ENCODE results near the gene FAM9C.

FAM9C gene

DNA sequence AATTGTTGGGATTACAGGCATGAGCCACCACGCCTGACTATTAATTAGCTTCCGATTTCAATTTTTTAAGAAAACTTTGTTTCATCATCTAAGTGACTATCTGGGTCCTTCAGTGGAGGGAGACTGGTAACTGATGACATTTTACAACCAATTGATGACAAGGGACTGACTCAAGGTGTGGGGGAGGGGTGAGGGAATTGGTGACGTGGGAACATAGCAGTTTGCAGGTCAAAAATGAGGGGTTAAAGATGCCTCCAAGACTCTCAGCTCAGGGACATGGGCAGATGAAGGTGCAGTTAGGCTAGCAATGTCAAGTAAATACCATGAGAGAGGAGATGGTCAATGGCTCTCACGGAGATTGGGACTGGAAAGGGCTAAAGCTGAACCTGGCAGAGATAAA lies 5.7 kb upstream of the FAM9C start:
- Histone ChIP-seq H3K36me3 (ENCODE audit: control insufficient read depth, insufficient read depth, low read length) (no peaks in the 10 kb centered on the region), H3K4me3 (ENCODE audit: low read length) (no peak overlapping the region), H3K27me3 (ENCODE audit: control insufficient read depth, insufficient read depth, low read length) (no peaks in the 10 kb centered on the region), H3K9ac (ENCODE audit: low read length) (no peak overlapping the region), H3K4me1 (ENCODE audit: control insufficient read depth, insufficient read depth, low read length) (no peaks in the 10 kb centered on the region), H3K9me3 (ENCODE audit: control insufficient read depth, low read length) (no peaks in the 10 kb centered on the region)

DNA sequence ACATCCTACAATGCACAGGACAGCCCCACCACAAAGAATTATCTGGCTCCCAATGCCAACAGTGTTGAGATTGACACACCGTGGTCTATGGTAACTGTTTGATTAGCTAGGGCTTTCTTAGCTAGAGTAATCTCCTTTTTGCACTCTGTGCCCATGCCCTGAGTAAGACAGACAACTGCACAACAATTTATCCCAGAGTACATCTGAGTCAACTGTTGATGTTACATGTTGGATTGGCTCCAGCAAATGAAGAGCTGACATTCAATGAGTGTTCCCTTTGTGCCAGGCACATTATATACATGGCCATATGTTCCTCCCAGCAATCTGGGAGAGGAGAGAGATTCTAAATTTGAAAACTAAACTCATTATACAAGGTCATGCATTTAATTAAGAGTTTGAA lies 3.9 kb upstream of the FAM9C start:
- Histone ChIP-seq H3K4me1 (ENCODE audit: control insufficient read depth, insufficient read depth, low read length) (no peaks in the 10 kb centered on the region), H3K27me3 (ENCODE audit: control insufficient read depth, insufficient read depth, low read length) (no peaks in the 10 kb centered on the region), H3K9me3 (ENCODE audit: control insufficient read depth, low read length) (no peaks in the 10 kb centered on the region), H3K36me3 (ENCODE audit: control insufficient read depth, insufficient read depth, low read length) (no peaks in the 10 kb centered on the region), H3K4me3 (ENCODE audit: low read length) (no peak overlapping the region), H3K9ac (ENCODE audit: low read length) (no peak overlapping the region)

DNA sequence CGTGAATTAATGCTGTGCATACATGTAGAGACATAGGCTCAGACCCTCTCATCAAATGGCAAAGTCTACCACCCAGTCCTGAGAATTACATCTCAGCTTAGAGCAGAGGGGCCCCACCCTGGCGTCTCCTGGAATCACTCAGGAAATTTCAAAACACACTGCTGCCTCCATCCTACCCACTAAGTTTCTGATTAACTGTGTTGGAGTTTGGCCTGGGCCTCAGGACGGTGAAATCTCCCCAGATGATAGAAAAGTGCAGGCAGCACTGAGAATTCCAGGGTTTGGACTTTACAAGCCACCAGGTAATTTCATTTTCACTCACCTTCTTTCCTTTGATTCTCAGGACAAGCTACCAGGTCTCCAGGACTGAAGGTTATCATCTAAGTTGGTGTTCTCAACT lies 3.3 kb upstream of the FAM9C start:
- Histone ChIP-seq H3K27me3 (ENCODE audit: control insufficient read depth, insufficient read depth, low read length) (no peaks in the 10 kb centered on the region), H3K4me1 (ENCODE audit: control insufficient read depth, insufficient read depth, low read length) (no peaks in the 10 kb centered on the region), H3K36me3 (ENCODE audit: control insufficient read depth, insufficient read depth, low read length) (no peaks in the 10 kb centered on the region), H3K9ac (ENCODE audit: low read length) (no peak overlapping the region), H3K4me3 (ENCODE audit: low read length) (no peak overlapping the region), H3K9me3 (ENCODE audit: control insufficient read depth, low read length) (no peaks in the 10 kb centered on the region)

DNA sequence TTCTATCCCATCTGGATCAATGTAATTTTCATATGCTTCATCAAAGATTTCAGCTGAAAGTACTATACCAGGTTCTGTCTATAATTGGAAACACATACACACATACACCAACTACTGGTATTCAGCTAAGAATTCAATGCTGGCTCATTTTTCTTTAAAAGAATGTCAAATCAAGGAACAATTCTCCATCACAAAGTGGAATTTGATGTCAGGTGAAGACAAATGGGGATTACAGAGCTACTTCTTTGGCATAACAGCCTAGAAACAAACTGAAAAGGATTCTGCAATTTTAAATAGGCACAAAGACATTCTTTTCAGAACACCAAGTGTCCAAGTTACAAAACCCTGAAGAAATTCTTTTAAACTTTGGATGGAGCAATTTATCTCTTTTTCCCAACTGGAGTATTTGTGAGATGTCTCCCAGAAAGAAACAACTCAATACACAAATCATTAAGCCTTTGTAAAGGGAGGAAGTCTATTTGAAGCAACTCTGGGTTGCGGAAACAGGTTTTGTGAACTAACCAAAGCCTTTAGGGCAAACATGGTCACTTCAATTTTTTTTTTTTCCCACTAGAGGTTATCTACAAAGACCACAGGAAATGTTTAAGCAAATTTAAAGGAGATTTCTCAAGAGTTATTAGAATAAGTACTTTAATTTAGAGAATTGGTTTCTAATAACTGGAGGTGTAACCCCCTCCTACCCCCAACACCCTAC lies 1.9 kb upstream of the FAM9C start:
- no peak overlapping the region for H3K4me3 ChIP-seq (ENCODE audit: low read length)
- no peaks in the 10 kb centered on the region for H3K27me3 ChIP-seq (ENCODE audit: control insufficient read depth, insufficient read depth, low read length)
- H3K4me1 ChIP-seq (ENCODE audit: control insufficient read depth, insufficient read depth, low read length), result no peaks in the 10 kb centered on the region
- no peak overlapping the region for H3K9ac ChIP-seq (ENCODE audit: low read length)
- H3K36me3 ChIP-seq (ENCODE audit: control insufficient read depth, insufficient read depth, low read length), result no peaks in the 10 kb centered on the region
- H3K9me3 ChIP-seq (ENCODE audit: control insufficient read depth, low read length), result no peaks in the 10 kb centered on the region

DNA sequence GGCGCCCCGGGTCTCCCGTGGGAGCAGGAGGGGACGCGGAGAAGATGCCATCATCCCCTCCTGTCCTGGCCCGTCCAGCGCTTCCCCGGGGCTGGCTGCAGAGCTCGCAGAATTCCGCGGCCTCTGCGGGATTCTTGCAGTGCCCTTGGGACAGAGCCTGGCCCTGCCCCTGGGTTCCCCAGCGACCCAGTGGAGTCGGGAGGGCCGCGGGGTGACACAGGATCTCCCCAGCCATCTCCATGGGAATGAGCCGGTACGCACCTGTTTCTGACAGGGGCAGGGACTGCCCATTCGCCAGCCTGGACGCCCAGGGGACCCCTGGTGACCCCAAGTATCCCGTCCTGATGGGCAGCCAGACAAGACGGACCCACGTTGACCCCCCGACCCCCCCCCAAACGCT lies 482 bp downstream of the FAM9C start:
- Histone ChIP-seq H3K4me3 (ENCODE audit: low read length) (no peak overlapping the region), H3K27me3 (ENCODE audit: control insufficient read depth, insufficient read depth, low read length) (no peaks in the 10 kb centered on the region)

DNA sequence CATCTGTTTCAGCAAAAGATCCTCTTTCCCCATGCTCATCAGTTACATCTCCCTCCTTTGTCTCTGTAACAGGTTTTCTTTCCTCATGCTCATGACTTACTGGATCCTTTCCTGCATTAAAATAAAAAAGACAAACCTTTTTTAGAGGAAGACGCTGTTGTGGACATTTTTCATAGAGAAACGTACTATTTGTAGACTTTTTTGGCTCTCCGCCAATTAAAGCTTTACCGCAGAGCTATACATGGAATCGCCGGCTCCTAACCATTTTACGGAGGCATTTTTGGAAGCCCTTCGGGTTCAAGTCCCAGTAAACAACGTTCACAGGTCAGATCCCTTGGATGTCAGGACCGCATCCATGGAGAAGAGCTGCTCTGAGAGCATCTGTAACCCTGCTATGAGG lies 1.3 kb downstream of the FAM9C start:
- no peak overlapping the region for H3K9ac ChIP-seq (ENCODE audit: low read length)
- H3K4me3 ChIP-seq (ENCODE audit: low read length), result no peak overlapping the region
- no peaks in the 10 kb centered on the region for H3K27me3 ChIP-seq (ENCODE audit: control insufficient read depth, insufficient read depth, low read length)
- H3K36me3 ChIP-seq (ENCODE audit: control insufficient read depth, insufficient read depth, low read length), result no peaks in the 10 kb centered on the region
- no peaks in the 10 kb centered on the region for H3K4me1 ChIP-seq (ENCODE audit: control insufficient read depth, insufficient read depth, low read length)
- no peaks in the 10 kb centered on the region for H3K9me3 ChIP-seq (ENCODE audit: control insufficient read depth, low read length)

More for the DNA sequence above, 482 bp downstream of the FAM9C start:
- no peaks in the 10 kb centered on the region for H3K36me3 ChIP-seq (ENCODE audit: control insufficient read depth, insufficient read depth, low read length)
- no peak overlapping the region for H3K9ac ChIP-seq (ENCODE audit: low read length)
- H3K9me3 ChIP-seq (ENCODE audit: control insufficient read depth, low read length), result no peaks in the 10 kb centered on the region
- no peaks in the 10 kb centered on the region for H3K4me1 ChIP-seq (ENCODE audit: control insufficient read depth, insufficient read depth, low read length)

DNA sequence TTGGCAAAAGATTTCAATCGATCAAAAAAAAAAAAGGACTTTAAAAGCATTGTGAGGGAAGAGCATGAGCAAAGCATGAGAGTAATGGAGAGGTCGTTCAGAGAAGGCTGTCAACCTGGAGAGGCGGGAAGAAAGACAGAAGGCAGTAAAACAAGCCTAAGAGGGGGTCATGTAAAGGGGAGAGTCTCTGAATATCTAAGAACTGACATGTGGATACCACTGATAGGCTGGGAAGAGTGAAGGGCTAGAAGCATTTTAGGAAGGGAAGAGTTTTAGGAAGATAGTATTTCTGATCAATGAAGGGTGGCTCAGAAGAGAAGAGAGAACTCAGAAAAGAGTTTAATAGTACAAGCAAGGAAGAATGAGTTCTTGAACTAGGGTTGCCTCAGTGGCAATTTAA lies 7.5 kb downstream of the FAM9C start:
- Histone ChIP-seq H3K9me3 (ENCODE audit: control insufficient read depth, low read length) (no peaks in the 10 kb centered on the region), H3K27me3 (ENCODE audit: control insufficient read depth, insufficient read depth, low read length) (no peaks in the 10 kb centered on the region), H3K4me1 (ENCODE audit: control insufficient read depth, insufficient read depth, low read length) (no peaks in the 10 kb centered on the region), H3K36me3 (ENCODE audit: control insufficient read depth, insufficient read depth, low read length) (no peaks in the 10 kb centered on the region), H3K4me3 (ENCODE audit: low read length) (no peak overlapping the region), H3K9ac (ENCODE audit: low read length) (no peak overlapping the region)

DNA sequence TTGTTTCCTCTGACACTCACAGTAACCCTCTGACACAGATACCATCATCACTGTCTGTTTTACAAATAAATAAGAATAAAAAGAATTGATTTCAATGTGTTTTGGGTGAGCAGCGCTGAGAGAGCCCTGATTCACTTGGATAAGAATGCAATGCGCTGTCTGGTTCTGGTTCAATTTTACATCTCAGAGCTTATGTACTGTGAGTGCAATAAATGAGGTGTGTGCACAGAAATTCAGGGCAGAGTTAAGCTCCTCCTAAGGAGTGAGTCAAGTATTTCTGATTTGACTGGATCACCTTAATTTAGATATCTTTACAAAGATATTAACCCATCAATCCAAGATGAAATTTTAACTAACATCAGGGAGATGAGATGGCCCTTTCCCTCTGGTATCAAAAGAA lies 11.2 kb downstream of the FAM9C start:
- Histone ChIP-seq H3K4me1 (ENCODE audit: control insufficient read depth, insufficient read depth, low read length) (peaks cover 19% of the 10 kb centered on the region), H3K9ac (ENCODE audit: low read length) (no peak overlapping the region), H3K4me3 (ENCODE audit: low read length) (no peak overlapping the region), H3K27me3 (ENCODE audit: control insufficient read depth, insufficient read depth, low read length) (no peaks in the 10 kb centered on the region), H3K36me3 (ENCODE audit: control insufficient read depth, insufficient read depth, low read length) (no peaks in the 10 kb centered on the region), H3K9me3 (ENCODE audit: control insufficient read depth, low read length) (no peaks in the 10 kb centered on the region)

DNA sequence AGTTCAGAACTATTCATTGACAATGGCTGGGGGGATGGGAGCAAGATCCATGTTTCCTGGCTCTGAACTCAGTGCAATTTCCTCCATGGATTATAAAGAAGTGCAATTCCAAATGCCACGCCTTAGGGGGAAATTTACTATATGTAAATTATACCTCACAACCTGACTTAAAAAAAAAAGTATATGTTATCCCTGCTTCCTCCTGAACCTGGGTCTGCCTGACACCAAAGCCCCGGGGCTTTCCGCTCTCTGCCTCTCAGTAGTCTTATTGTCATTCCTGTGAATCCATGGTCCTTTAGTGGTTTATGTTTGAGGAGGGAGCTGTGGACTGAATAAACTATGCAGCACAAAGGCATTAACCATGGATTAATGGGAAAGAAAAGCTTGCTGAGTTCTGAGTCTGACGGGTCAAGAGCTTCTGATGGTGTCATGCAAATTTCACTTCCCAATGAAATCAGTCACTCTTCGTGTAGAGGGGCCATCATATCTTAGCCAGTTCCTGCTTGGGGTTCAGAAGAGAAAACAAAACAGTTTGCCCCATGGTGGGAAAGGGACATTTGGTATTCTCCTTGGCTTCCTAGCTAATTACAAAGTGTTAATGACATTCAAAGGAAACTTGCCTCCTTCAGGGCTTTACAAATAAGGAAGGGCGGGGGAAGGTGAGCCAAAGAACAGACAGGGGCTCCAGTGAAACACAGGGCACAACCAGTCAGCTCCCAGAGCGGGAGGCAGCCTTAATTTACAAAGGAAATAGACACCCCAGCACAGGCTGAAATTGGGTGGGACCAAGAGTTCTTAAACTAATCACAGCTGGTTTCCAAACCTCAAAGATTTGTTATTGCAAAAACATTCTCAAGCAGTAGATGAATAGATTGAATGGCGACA lies 14.3 kb downstream of the FAM9C start:
- Histone ChIP-seq H3K36me3 (ENCODE audit: control insufficient read depth, insufficient read depth, low read length) (no peaks in the 10 kb centered on the region), H3K9ac (ENCODE audit: low read length) (no peak overlapping the region), H3K4me1 (ENCODE audit: control insufficient read depth, insufficient read depth, low read length) (peaks cover 23% of the 10 kb centered on the region), H3K4me3 (ENCODE audit: low read length) (no peak overlapping the region), H3K9me3 (ENCODE audit: control insufficient read depth, low read length) (no peaks in the 10 kb centered on the region), H3K27me3 (ENCODE audit: control insufficient read depth, insufficient read depth, low read length) (no peaks in the 10 kb centered on the region)

DNA sequence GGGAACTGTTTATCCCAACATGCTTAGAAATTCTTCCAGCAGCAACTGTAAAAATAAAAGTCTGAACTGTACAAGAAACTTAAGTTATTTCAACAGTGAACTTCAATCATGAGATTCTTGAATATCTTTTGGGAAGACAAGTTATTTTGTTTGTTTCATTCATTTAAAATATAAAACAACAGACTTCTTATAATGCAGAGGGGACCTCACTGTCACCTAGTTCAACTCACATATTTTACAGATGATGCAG lies 14.9 kb downstream of the FAM9C start:
- Histone ChIP-seq H3K36me3 (ENCODE audit: control insufficient read depth, insufficient read depth, low read length) (no peaks in the 10 kb centered on the region), H3K4me3 (ENCODE audit: low read length) (no peak overlapping the region), H3K9ac (ENCODE audit: low read length) (no peak overlapping the region), H3K4me1 (ENCODE audit: control insufficient read depth, insufficient read depth, low read length) (peaks cover 25% of the 10 kb centered on the region), H3K9me3 (ENCODE audit: control insufficient read depth, low read length) (no peaks in the 10 kb centered on the region), H3K27me3 (ENCODE audit: control insufficient read depth, insufficient read depth, low read length) (no peaks in the 10 kb centered on the region)

DNA sequence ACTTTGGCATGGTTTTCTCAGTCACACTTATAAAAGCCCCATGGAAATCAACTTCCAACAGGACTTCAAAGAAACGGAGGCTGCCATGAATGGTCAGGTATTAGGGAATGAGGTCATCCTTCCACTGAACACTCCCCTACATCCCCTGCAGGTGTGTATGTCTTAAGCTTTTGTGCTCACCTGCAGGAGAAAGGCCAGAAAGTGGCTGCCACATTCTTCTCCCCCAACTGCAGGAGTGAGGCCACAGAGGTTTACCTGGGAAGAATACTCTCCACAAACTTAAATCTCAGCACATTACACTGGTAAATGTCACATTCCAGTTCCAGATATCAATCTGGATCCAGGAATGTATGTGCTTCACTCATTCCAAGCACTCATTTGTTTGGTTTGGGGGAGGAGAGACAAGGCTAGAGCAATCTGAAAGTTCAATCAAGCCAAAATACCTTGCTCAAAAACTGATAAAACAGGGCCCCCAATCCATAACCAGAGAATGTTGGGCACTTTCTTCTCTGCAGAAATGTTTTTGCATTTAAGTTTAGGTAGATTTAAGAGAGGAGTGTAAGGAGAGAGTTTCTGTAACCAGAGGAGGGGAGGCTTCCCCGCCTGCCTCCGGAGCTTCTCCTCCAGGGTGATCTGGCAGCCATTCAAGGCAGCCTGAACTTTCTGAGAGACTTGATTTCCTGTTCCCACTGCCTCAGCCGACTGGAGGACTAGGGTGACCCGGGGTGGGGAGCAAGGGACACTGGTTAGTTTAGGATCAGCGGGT lies 15.4 kb downstream of the FAM9C start:
- no peak overlapping the region for H3K9ac ChIP-seq (ENCODE audit: low read length)

More for the DNA sequence above, 15.4 kb downstream of the FAM9C start:
- Histone ChIP-seq H3K4me1 (ENCODE audit: control insufficient read depth, insufficient read depth, low read length) (peaks cover 28% of the 10 kb centered on the region), H3K9me3 (ENCODE audit: control insufficient read depth, low read length) (no peaks in the 10 kb centered on the region), H3K36me3 (ENCODE audit: control insufficient read depth, insufficient read depth, low read length) (no peaks in the 10 kb centered on the region), H3K4me3 (ENCODE audit: low read length) (no peak overlapping the region), H3K27me3 (ENCODE audit: control insufficient read depth, insufficient read depth, low read length) (no peaks in the 10 kb centered on the region)

All from mucosa of stomach (tissue), 1 donor.